Suprapubic skin (tissue), 3 donors: ENCODE data around the gene CCDC88C.

Experiments used
- EP300 ChIP-seq: sonication (generic); formaldehyde crosslinking; IDR thresholded peaks from one replicate; pipeline ENCODE4 v1.6.1; 2017; ENCODE audit warnings: antibody characterized with exemption
- TF ChIP-seq, protein P1 (sequence below), 2 donors: fragments of 200-600 bp in 1 of 2; fragments of 450-650 bp in 1 of 2; sonication (generic) in 1 of 2; IDR thresholded peaks; one replicate each; pipeline ENCODE4 v1.5.1; 2016 to 2019; ENCODE audit warnings: antibody characterized with exemption in 2 of 2, mild to moderate bottlenecking in 1 of 2, moderate library complexity in 1 of 2

DNA sequence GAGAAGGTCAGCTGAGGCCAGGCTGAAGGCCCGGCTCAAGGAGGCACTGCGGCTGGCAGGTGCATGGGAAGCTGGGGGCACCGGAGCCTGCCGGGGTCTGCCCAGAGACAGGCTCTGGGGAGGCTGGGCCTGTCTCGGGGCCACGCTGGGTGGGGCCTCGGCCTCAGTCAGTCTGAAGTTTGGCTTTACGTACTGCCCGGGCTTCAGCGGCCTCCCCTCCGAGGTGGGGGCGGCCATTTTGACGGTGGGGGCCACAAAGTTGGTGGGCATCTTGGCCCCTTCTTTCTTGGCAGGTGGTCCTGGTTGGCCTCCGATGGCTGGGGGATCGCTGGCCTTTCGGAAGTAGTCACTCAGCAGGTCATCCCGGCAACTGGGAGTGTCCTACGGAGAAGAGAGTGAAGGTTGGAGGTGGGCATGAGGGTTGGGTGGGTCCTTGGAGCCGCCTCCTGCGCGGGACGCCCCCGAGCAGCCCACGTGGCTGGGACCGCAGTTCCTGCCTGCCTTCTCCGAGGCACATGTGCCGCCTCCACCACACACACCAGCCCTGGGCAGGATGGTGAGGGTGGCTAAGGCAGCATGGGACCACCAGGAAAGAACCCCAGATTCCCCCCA, 144.2 kb downstream of the CCDC88C start:
- TF ChIP-seq, protein P1, sequence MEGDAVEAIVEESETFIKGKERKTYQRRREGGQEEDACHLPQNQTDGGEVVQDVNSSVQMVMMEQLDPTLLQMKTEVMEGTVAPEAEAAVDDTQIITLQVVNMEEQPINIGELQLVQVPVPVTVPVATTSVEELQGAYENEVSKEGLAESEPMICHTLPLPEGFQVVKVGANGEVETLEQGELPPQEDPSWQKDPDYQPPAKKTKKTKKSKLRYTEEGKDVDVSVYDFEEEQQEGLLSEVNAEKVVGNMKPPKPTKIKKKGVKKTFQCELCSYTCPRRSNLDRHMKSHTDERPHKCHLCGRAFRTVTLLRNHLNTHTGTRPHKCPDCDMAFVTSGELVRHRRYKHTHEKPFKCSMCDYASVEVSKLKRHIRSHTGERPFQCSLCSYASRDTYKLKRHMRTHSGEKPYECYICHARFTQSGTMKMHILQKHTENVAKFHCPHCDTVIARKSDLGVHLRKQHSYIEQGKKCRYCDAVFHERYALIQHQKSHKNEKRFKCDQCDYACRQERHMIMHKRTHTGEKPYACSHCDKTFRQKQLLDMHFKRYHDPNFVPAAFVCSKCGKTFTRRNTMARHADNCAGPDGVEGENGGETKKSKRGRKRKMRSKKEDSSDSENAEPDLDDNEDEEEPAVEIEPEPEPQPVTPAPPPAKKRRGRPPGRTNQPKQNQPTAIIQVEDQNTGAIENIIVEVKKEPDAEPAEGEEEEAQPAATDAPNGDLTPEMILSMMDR (IDR thresholded peaks at IDR 0.05): no peak
- no peak for TF ChIP-seq EP300
